KMS-11 (cell line): ENCODE measurements around the gene TLR5.

Source experiments
- H2AFZ ChIP-seq: fragments of 200-600 bp; sonication (generic); 2 replicates; pipeline ENCODE4 v1.6.1; 2016; ENCODE audit warnings: antibody characterized with exemption, mixed run types, low read depth
- H3K27ac ChIP-seq: fragments of 200-600 bp; sonication (generic); 2 replicates; pipeline ENCODE4 v1.6.1; 2016; ENCODE audit warnings: mild to moderate bottlenecking, mixed run types
- H3K27me3 ChIP-seq: fragments of 200-600 bp; sonication (generic); 2 replicates; pipeline ENCODE4 v1.6.1; 2017; ENCODE audit warnings: mild to moderate bottlenecking, low read depth, mixed run types, moderate library complexity; ENCODE audit not compliant: insufficient read depth
- H3K36me3 ChIP-seq: fragments of 200-600 bp; sonication (generic); 2 replicates; pipeline ENCODE4 v1.6.1; 2017; ENCODE audit warnings: mild to moderate bottlenecking, mixed run types; ENCODE audit not compliant: insufficient read depth
- H3K4me1 ChIP-seq: fragments of 200-600 bp; sonication (generic); 2 replicates; pipeline ENCODE4 v1.6.1; 2016; ENCODE audit warnings: mild to moderate bottlenecking, low read depth, mixed run types; ENCODE audit not compliant: poor library complexity, severe bottlenecking
- H3K4me2 ChIP-seq: fragments of 200-600 bp; sonication (generic); 2 replicates; pipeline ENCODE4 v1.7.0; 2016; ENCODE audit warnings: mild to moderate bottlenecking, mixed run types
- H3K4me3 ChIP-seq: fragments of 200-600 bp; sonication (generic); IDR thresholded peaks from 2 replicates; pipeline ENCODE4 v1.6.1; 2017; ENCODE audit warnings: low read depth, low read length, mixed read lengths; ENCODE audit not compliant: insufficient read depth
- H3K79me2 ChIP-seq: fragments of 200-600 bp; sonication (generic); 2 replicates; pipeline ENCODE4 v1.6.1; 2016; ENCODE audit warnings: low read depth, mixed run types; ENCODE audit not compliant: insufficient read depth
- H3K9ac ChIP-seq: fragments of 200-600 bp; sonication (generic); 2 replicates; pipeline ENCODE4 v1.6.1; 2016; ENCODE audit warnings: mild to moderate bottlenecking, mixed run types
- H4K20me1 ChIP-seq: fragments of 200-600 bp; sonication (generic); 2 replicates; pipeline ENCODE4 v1.6.1; 2016; ENCODE audit warnings: mild to moderate bottlenecking, mixed run types; ENCODE audit not compliant: insufficient read depth
- CTCF ChIP-seq: fragments of 200-600 bp; sonication (generic); conservative IDR thresholded peaks from 2 replicates; pipeline ENCODE4 v1.6.1; 2017; ENCODE audit warnings: low read depth, mild to moderate bottlenecking, antibody characterized with exemption, low read length, moderate library complexity, mixed read lengths

Gene TLR5

GRCh38 chr1:223188618-223189356 lies 45.7 kb upstream of the TLR5 start:
- Histone ChIP-seq H3K27me3 (peaks cover 38% of the 10 kb centered on the region), H3K79me2 (no peaks in the 10 kb centered on the region), H3K27ac (no peak overlapping the region), H3K36me3 (no peaks in the 10 kb centered on the region), H2AFZ (no peak overlapping the region), H3K4me1 (peaks cover 22% of the 10 kb centered on the region), H3K4me3 (no peak overlapping the region), H3K4me2 (no peak overlapping the region), H3K9ac (no peak overlapping the region), H4K20me1 (no peaks in the 10 kb centered on the region)
- TF ChIP-seq CTCF: no peak

GRCh38 chr1:223186800-223187199 lies 43.8 kb upstream of the TLR5 start:
- Histone ChIP-seq H4K20me1 (no peaks in the 10 kb centered on the region), H3K4me2 (no peak overlapping the region), H3K27ac (no peak overlapping the region), H2AFZ (no peak overlapping the region), H3K9ac (no peak overlapping the region), H3K4me1 (peaks cover 22% of the 10 kb centered on the region), H3K36me3 (no peaks in the 10 kb centered on the region), H3K79me2 (no peaks in the 10 kb centered on the region), H3K4me3 (no peak overlapping the region), H3K27me3 (peaks cover 29% of the 10 kb centered on the region)
- TF ChIP-seq CTCF: no peak

GRCh38 chr1:223183268-223183862 lies 40.3 kb upstream of the TLR5 start:
- no peaks in the 10 kb centered on the region for H3K4me1 ChIP-seq
- no peak overlapping the region for H3K4me2 ChIP-seq
- H3K4me3 ChIP-seq: no peak overlapping the region

GRCh38 chr1:223180731-223181321 lies 37.8 kb upstream of the TLR5 start:
- H3K79me2 ChIP-seq: no peaks in the 10 kb centered on the region
- no peaks in the 10 kb centered on the region for H4K20me1 ChIP-seq
- no peak overlapping the region for H3K27ac ChIP-seq
- H3K9ac ChIP-seq: no peak overlapping the region
- no peak overlapping the region for H3K4me3 ChIP-seq
- H3K4me2 ChIP-seq: no peak overlapping the region
- no peak for TF ChIP-seq CTCF
- no peaks in the 10 kb centered on the region for H3K36me3 ChIP-seq
- no peak overlapping the region for H2AFZ ChIP-seq
- no peaks in the 10 kb centered on the region for H3K4me1 ChIP-seq
- H3K27me3 ChIP-seq: no peaks in the 10 kb centered on the region

More at GRCh38 chr1:223183268-223183862, 40.3 kb upstream of the TLR5 start:
- Histone ChIP-seq H3K27ac (no peak overlapping the region), H3K9ac (no peak overlapping the region), H3K36me3 (no peaks in the 10 kb centered on the region), H3K79me2 (no peaks in the 10 kb centered on the region), H4K20me1 (no peaks in the 10 kb centered on the region), H3K27me3 (peaks cover 12% of the 10 kb centered on the region), H2AFZ (no peak overlapping the region)
- no peak for TF ChIP-seq CTCF
